Rectal smooth muscle tissue (tissue), 1 donor: ENCODE measurements around the gene TCEA3.

ENCODE experiments used
- H3K27ac ChIP-seq: one replicate; pipeline ENCODE4 v1.7.0; 2013; ENCODE audit warnings: low read depth, low read length, inconsistent platforms
- H3K27me3 ChIP-seq: one replicate; pipeline ENCODE4 v1.7.0; 2013; ENCODE audit warnings: low read length; ENCODE audit not compliant: control insufficient read depth, insufficient read depth
- H3K36me3 ChIP-seq: one replicate; pipeline ENCODE4 v1.7.0; 2013; ENCODE audit warnings: low read length; ENCODE audit not compliant: control insufficient read depth, insufficient read depth
- H3K4me1 ChIP-seq: one replicate; pipeline ENCODE4 v1.7.0; 2013; ENCODE audit warnings: low read length; ENCODE audit not compliant: control insufficient read depth, insufficient read depth
- H3K4me3 ChIP-seq: one replicate; pipeline ENCODE4 v1.7.0; 2013; ENCODE audit warnings: low read length
- H3K9ac ChIP-seq: one replicate; pipeline ENCODE4 v1.7.0; 2013; ENCODE audit warnings: low read length

The TCEA3 gene

DNA sequence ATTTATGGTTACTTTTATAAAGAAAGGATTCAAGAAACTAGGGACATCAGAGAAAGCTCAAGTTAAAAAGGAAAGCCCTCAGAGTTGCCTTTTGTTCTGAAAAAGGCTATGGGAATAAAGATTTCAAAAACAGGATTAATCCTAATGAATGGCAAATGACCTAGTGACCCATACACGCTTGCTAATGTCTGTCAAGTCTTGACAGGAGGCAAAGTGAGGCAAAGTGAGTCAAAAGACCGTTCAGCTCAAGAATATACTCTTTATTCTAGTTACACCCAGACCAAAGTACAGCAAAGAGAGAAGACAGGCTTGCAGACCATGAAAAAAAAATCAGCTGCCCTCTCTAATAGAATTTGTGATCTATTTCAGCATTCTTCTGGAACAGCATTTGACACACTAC lies 58.4 kb downstream of the TCEA3 start:
- Histone ChIP-seq H3K27me3 (no peaks in the 10 kb centered on the region), H3K27ac (no peak overlapping the region), H3K9ac (no peak overlapping the region), H3K36me3 (peaks cover 30% of the 10 kb centered on the region), H3K4me1 (peaks cover 26% of the 10 kb centered on the region), H3K4me3 (peak overlapping the region; percentile 4)

DNA sequence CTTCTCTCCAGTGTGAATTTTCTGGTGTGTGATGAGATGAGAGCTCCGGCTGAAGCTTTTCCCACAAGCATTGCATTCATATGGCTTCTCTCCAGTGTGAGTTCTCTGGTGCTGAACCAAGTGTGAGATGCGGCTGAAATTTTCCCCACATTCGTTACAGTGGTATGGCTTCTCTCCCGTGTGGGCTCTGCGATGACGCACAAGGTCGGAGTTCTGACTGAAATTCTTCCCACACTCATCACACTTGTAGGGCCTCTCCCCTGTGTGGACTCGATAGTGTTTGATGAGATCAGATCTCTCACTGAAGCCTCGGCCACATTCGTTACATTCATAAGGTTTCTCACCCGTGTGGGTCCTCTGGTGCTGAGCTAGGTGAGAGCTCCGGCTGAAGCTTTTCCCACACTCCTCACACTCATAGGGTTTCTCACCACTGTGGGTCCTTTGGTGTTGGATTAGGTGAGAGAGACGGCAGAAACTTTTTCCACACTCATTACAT lies 62.3 kb downstream of the TCEA3 start:
- Histone ChIP-seq H3K9ac (no peak overlapping the region), H3K4me3 (no peak overlapping the region), H3K36me3 (peaks cover 42% of the 10 kb centered on the region), H3K27ac (no peak overlapping the region), H3K27me3 (no peaks in the 10 kb centered on the region), H3K4me1 (peaks cover 6% of the 10 kb centered on the region)

DNA sequence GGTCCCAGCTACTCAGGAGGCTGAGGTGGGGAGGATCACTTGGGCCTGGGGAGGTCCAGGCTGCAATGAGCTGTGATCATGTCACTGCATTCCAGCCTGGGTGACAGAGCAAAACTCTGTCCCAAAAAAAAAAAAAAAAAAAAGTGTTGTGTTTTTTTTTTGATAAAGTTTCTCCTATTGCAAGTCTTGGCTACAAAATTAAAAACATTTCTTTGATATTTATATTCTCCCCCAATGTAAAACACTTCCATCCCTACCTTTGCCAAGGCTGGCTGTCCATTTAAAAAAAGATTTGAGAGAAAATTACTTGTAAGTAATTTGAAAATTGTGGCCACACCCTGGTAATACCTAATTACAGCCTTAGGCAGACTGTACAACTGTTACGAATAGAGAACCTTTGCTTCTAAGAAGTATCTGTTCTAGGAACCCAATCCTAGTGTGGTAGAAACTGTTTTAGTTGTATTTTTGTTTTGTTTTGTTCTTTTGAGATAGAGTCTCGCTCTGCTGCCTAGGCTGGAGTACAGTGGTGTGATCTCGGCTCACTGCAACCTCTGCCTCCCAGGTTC lies 66.2 kb downstream of the TCEA3 start:
- no peaks in the 10 kb centered on the region for H3K4me1 ChIP-seq
- H3K27me3 ChIP-seq: no peaks in the 10 kb centered on the region

DNA sequence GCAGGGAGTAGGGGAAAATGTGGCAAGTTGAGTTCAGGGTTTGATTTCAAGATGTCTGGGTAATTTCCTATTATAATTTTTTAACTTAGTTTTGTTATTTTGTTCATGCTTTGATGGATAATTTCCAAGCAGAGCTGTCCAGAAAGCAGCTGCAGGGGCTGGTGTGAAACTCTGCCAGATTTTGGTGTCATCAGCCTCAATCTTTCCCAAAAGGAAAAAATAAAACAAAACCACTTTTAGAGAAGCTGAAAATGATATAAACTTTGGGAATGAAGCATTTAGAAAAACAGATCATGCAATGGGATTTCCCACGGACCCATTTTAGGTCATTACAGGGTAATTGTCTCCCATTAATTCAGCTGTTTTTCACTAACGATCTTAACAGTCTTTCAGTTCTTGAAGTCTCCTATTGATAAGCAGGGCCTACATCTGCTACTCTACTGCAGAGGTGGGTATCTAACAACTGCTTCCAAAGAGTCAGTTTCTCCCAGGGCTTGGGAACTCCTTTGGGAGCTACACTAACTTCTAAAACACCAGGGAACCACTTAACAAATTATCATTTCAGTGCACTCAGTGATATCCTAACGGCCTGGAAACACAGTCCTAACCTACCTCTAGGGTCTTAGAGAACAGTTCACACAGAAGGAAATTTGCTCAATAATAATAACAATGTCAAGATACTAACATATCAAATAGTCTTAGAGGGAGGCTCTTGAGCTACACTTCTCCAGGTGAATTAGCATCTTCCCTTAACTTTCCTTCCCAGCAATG lies 67.2 kb downstream of the TCEA3 start:
- no peaks in the 10 kb centered on the region for H3K4me1 ChIP-seq
- H3K27me3 ChIP-seq: no peaks in the 10 kb centered on the region
- H3K9ac ChIP-seq: no peak overlapping the region
- no peak overlapping the region for H3K4me3 ChIP-seq
- peaks cover 23% of the 10 kb centered on the region for H3K36me3 ChIP-seq
- H3K27ac ChIP-seq: peak overlapping the region; percentile 64

More for the DNA sequence above, 66.2 kb downstream of the TCEA3 start:
- Histone ChIP-seq H3K27ac (no peak overlapping the region), H3K4me3 (no peak overlapping the region), H3K9ac (no peak overlapping the region), H3K36me3 (peaks cover 33% of the 10 kb centered on the region)

DNA sequence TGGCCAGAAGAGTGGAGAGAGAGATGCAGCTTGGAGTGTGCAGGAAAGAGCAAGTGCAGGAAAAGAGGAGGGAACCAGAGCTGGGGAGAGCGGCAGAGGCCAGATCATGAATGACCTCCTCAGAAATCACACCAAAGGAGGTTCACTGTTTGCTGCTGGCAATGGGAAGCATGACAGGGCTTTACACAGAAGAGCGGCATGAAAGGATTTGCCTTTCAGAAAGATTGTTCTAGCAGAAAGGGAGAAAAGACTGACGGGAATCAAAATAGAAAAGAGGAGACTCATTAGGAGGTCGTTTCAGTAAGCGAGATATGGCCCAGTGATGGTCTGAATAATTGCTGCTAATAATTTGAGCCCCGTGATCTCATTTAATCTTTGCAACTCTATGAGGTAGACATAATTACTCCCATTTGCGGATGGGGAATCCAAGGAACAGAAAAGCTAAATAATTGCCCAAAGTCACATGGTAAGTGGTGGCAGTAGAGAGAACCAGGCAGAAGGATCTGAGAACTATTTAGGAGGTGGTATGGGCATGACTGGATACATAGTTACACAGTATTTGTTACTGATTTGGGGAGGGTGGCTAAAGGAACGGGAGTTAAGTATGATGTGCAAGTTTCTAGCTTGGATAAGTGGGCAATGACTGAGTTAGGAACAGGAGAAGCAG lies 67.9 kb downstream of the TCEA3 start:
- peaks cover 16% of the 10 kb centered on the region for H3K36me3 ChIP-seq
- no peak overlapping the region for H3K27ac ChIP-seq
- H3K27me3 ChIP-seq: no peaks in the 10 kb centered on the region
- no peak overlapping the region for H3K4me3 ChIP-seq
- H3K4me1 ChIP-seq: no peaks in the 10 kb centered on the region
- H3K9ac ChIP-seq: no peak overlapping the region

GRCh38 chr1:23354245-23354644 lies 70.3 kb downstream of the TCEA3 start:
- Histone ChIP-seq H3K4me1 (no peaks in the 10 kb centered on the region), H3K36me3 (no peaks in the 10 kb centered on the region), H3K9ac (no peak overlapping the region), H3K27ac (no peak overlapping the region), H3K27me3 (no peaks in the 10 kb centered on the region), H3K4me3 (no peak overlapping the region)

DNA sequence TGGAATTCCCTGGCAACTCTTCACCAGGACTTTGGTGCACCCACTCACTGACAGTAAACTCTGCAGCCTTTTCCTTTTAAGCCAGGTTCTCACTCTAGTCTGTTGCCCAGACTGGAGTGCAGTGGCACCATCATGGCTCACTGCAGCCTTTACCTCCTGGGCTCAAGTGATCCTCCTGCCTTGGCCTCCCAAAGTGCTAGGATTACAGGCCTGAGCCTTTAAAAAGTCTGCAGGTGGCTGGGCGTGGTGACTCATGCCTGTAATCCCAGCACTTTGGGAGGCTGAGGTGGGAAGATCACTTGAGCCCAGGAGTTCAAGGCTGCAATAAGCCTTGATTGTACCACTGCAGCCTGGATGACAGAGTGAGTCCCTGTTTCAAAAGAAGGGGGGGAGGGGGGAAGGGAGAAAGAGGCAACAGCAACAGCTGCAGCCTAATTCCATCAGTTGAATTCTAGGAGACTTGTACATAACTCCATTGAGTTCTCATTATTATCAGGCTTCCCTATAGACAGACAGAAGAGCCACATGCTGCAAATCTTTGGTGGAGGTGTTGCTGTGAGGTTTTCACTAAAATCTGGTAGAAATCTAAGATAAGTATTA lies 72.4 kb downstream of the TCEA3 start:
- Histone ChIP-seq H3K36me3 (no peaks in the 10 kb centered on the region), H3K4me1 (no peaks in the 10 kb centered on the region), H3K27ac (no peak overlapping the region), H3K27me3 (no peaks in the 10 kb centered on the region), H3K9ac (no peak overlapping the region), H3K4me3 (no peak overlapping the region)

- no peaks in the 10 kb centered on the region for H3K27me3 ChIP-seq
- H3K4me3 ChIP-seq: no peak overlapping the region
- no peak overlapping the region for H3K9ac ChIP-seq
- H3K27ac ChIP-seq: no peak overlapping the region
- no peaks in the 10 kb centered on the region for H3K36me3 ChIP-seq
- peaks cover 19% of the 10 kb centered on the region for H3K4me1 ChIP-seq
These were observed 78.6 kb downstream of the TCEA3 start for GRCh38 chr1:23345920-23346319.

DNA sequence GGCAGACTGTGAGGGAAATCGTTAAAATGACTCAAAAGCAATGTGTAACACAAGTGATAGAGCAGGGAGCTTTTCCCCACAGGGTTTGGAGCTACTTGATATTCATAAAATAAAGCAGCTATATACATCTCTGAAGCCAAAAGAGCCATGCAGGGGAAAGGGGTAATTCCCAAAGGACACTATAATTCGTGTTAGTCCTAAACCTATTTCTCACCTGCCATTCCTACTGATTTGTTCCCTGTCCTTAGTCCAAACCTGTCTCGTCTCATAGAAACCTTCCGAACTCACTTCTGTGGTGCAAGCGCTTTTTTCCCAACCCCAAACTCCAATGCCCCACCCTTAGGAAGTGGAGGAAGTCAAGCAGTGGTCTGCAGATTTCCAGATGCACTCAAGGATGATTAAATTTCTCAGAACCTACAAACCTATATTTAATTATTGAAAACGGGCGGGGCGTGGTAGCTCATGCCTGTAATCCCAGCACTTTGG lies 79.5 kb downstream of the TCEA3 start:
- Histone ChIP-seq H3K36me3 (peaks cover 2% of the 10 kb centered on the region), H3K9ac (peak overlapping the region; percentile 93), H3K4me3 (peak overlapping the region; percentile 94), H3K27ac (peak overlapping the region; percentile 97), H3K27me3 (no peaks in the 10 kb centered on the region), H3K4me1 (peaks cover 26% of the 10 kb centered on the region)

DNA sequence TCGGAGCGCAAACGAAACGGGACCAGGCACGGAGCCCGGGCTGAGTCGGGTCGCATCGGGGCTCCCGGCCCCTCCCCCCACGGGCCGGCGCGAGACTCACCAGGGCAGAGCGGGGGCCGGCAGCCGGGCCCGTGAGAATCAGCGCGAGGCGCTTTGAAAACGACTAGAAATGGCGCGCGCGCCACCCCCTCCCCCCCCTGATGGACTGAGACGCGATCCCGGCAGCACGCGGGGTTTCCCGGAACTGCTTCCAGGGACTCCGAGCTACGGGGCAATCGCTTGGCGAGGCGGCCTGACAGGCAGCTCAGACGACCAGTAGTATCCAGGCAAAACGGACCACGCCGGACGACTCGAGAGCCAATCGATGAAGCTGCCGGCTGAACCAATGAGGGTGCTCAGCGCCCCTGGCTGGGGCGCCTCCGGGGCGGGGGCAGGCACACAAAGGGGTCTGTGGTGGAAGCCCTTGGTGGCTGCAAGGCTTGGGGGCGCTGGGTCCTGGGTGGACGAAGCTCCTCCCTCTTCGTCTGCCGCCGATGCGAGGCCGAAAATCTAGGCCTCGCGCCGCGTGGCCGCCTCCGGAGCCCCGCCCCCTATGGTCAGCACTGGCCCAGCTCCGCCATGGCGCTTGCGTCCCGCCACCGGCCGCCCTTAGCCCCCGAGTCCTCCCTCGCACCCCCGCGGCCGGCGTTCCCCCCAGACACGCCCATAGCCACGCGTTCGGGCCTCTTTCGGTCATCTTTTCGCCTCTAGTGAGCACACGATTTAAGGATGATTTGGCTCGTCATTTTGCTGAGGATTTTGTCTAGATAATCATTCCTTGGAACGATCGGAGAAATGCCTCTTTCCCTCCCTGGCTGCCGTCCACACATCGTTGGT lies 80.2 kb downstream of the TCEA3 start, which contains the start of gene HNRNPR:
HNRNPR (minus strand) TSS at position 174 of the 876 bp plus-strand sequence. CDS start 3,276 bp downstream, outside the sequence.
- peaks cover 26% of the 10 kb centered on the region for H3K4me1 ChIP-seq
- H3K27me3 ChIP-seq: no peaks in the 10 kb centered on the region
- peak within 1 kb of the TSS; percentile 94 for H3K4me3 ChIP-seq
- peak within 1 kb of the TSS; percentile 93 for H3K9ac ChIP-seq
- peak within 1 kb of the TSS; percentile 97 for H3K27ac ChIP-seq
- H3K36me3 ChIP-seq: peaks cover 2% of the 10 kb centered on the region

DNA sequence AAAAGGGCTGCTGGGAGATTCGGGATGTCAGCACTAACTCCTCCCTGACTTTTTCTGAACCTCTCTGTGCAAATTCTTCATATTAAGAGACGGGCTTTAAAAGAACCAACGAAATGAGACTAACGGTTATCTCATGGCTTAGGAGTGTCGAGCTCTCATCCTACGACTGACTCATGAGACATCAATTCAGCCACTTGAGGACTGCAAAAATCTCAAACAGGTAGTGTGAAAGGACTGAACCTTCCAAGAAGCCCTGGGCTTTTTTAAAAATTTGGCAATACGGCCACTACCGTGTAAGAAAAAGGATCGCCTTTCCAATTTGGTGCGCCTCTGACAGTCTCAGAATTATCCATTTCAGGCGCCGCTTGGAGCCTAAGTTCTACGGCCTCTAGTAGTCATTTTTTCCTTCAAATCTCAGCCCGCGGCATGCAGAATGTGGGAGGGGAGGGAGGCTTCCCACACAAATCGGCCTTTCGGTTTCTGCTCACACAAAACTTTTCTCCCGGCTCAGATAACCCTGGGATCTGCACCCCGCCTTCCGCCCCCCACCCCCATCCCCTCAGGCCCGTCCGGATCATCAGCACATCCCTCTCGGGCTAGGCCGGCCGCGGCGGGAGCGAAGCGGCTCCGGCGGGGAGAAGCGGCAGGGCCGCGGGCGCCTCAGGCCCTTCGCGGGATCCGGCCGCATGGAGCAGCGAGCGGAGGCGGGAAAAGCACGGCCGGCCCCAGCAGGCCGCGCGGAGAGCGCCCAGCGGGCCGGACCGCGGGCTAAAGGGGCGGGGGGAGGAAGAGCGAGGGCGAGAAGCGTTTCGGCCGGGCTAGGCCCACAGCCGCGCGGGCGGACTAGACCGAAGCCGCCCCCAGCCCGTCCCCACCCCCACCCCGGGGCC lies 81.1 kb downstream of the TCEA3 start:
- peak overlapping the region; percentile 77 for H3K9ac ChIP-seq
- peak overlapping the region; percentile 97 for H3K27ac ChIP-seq
- no peaks in the 10 kb centered on the region for H3K27me3 ChIP-seq
- peaks cover 2% of the 10 kb centered on the region for H3K36me3 ChIP-seq
- peaks cover 34% of the 10 kb centered on the region for H3K4me1 ChIP-seq
- H3K4me3 ChIP-seq: peak overlapping the region; percentile 94
